Chondrocyte (in vitro differentiated cells): ENCODE data around the gene HLCS. TPM values are rescaled to one million over a fixed set of nuclear protein-coding genes. Genes with fewer than 3 reads are reported as not detected.

Source experiments
- DNase-seq: peaks from one replicate; pipeline ENCODE4 v3.0.0; 2021; ENCODE audit warnings: mixed read lengths, low spot score
- H3K27ac Mint-ChIP-seq: one replicate; pipeline ENCODE4 v1.8.0; 2021; ENCODE audit warnings: mild to moderate bottlenecking, moderate library complexity, mixed read lengths; ENCODE audit not compliant: unreplicated experiment
- H3K27me3 Mint-ChIP-seq: 2 replicates; pipeline ENCODE4 v1.8.0; 2021; ENCODE audit warnings: low read depth, mixed read lengths
- H3K36me3 Mint-ChIP-seq: 2 replicates; pipeline ENCODE4 v1.8.0; 2021; ENCODE audit warnings: low read depth, mixed read lengths
- H3K4me1 Mint-ChIP-seq: 2 replicates; pipeline ENCODE4 v1.8.0; 2021; ENCODE audit warnings: low read depth, mild to moderate bottlenecking, mixed read lengths
- H3K4me3 Mint-ChIP-seq: one replicate; pipeline ENCODE4 v1.8.0; 2021; ENCODE audit warnings: mild to moderate bottlenecking, moderate library complexity, mixed read lengths; ENCODE audit not compliant: unreplicated experiment
- H3K9me3 Mint-ChIP-seq: 2 replicates; pipeline ENCODE4 v1.8.0; 2021; ENCODE audit warnings: low read depth, mixed read lengths
- total RNA-seq: library from RNA; stranded (reverse); gene quantifications from 3 replicates; pipeline ENCODE4 v1.2.1, GENCODE V29; 2021
- TF ChIP-seq, protein P1 (sequence below): fragments of 200-600 bp; sonication (generic); IDR thresholded peaks from 2 replicates; pipeline ENCODE4 v1.5.0; 2021; ENCODE audit warnings: antibody characterized with exemption, mild to moderate bottlenecking, moderate library complexity

The HLCS gene
- total RNA-seq, 1 donor from 2014 or later = 30.4 TPM

DNA sequence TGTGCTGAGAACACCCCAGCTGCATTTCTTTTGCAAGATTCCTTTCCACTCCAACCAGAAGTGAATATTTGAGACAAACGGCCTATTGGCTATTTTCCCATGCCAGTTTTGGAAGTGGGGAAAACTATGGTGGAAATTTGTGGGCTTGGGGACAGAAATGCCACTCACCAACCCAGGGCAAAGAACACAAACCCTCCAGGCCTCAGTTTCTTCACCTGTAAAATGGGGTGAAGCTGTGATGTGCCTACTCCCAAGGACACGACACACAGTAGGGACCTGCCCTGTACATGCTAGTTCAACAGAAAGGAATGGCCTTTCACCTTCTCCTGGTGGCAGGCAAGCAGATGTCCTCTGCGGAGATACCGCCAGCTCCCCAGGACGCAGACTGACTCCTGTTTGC lies 221.0 kb downstream of the HLCS start:
- no peak for DNase-seq
- Mint-ChIP-seq H3K36me3 (no peaks in the 10 kb centered on the region), H3K4me1 (peaks cover 23% of the 10 kb centered on the region), H3K27me3 (no peaks in the 10 kb centered on the region), H3K4me3 (no peak overlapping the region), H3K27ac (no peak overlapping the region), H3K9me3 (no peaks in the 10 kb centered on the region)
- TF ChIP-seq, protein P1, sequence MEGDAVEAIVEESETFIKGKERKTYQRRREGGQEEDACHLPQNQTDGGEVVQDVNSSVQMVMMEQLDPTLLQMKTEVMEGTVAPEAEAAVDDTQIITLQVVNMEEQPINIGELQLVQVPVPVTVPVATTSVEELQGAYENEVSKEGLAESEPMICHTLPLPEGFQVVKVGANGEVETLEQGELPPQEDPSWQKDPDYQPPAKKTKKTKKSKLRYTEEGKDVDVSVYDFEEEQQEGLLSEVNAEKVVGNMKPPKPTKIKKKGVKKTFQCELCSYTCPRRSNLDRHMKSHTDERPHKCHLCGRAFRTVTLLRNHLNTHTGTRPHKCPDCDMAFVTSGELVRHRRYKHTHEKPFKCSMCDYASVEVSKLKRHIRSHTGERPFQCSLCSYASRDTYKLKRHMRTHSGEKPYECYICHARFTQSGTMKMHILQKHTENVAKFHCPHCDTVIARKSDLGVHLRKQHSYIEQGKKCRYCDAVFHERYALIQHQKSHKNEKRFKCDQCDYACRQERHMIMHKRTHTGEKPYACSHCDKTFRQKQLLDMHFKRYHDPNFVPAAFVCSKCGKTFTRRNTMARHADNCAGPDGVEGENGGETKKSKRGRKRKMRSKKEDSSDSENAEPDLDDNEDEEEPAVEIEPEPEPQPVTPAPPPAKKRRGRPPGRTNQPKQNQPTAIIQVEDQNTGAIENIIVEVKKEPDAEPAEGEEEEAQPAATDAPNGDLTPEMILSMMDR = no peak

DNA sequence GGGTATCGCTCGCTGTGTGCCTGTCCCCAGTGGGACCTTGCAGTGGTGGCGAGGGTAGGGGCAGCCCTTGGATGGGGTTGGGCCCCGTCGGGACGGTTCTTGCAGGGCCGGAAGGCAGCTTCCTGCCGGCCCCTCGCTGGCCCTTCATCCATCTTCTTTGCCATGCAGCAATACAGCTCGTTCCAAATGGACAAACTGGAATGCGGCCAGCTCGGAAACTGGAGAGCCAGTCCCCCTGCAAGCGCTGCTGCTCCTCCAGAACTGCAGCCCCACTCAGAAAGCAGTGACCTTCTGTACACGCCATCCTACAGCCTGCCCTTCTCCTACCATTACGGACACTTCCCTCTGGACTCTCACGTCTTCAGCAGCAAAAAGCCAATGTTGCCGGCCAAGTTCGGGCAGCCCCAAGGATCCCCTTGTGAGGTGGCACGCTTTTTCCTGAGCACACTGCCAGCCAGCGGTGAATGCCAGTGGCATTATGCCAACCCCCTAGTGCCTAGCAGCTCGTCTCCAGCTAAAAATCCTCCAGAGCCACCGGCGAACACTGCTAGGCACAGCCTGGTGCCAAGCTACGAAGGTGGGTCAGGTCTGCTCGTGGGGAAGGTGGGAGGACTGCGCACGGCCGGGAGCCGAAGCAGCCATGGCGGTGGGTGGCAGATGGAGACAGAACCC lies 221.8 kb downstream of the HLCS start:
- Mint-ChIP-seq H3K4me3 (no peak overlapping the region), H3K9me3 (no peaks in the 10 kb centered on the region), H3K36me3 (no peaks in the 10 kb centered on the region), H3K27me3 (no peaks in the 10 kb centered on the region), H3K27ac (no peak overlapping the region), H3K4me1 (peaks cover 15% of the 10 kb centered on the region)
- no peak for DNase-seq
- TF ChIP-seq, protein P1 = no peak

DNA sequence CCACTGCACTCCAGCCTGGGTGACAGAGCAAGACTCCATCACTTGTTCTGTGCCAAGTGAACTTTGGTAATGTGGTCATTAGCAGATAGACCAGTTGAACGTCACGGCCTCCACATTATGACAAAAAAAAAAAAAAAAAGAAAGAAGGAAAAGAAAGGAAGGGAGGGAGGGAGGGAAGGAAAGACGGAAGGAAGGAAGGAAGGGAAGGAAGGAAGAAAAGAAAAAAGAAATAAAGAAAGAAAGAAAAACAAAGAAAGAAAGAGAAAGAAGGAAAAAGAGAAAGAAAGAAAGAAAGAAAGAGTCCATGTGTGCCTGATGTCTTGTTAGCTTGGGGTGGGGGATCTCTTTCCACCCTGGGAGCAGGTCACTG lies 222.3 kb downstream of the HLCS start:
- no peaks in the 10 kb centered on the region for H3K27me3 Mint-ChIP-seq
- H3K27ac Mint-ChIP-seq = no peak overlapping the region

DNA sequence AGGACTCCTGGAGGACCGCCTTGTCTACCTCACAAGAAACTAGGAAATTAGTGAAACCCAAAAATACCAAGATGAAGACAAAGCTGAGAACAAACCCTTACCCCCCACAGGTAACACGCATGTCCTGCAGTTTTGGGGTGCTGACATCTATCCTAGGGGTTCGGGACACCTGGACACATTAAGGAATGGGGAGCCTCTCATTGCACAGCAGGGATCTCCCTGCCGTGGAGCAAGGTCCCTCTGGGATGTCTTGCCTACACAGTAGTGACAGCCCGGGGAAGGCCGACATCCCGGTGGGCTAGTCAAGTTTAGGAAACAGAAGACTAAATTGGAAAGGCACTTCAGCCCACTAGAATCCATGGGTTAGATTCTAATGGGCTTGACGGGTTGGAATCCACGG lies 223.0 kb downstream of the HLCS start:
- H3K9me3 Mint-ChIP-seq = no peaks in the 10 kb centered on the region
- DNase-seq = no peak
- no peak overlapping the region for H3K4me3 Mint-ChIP-seq
- TF ChIP-seq, protein P1 = no peak
- H3K27me3 Mint-ChIP-seq = no peaks in the 10 kb centered on the region
- H3K4me1 Mint-ChIP-seq = peaks cover 9% of the 10 kb centered on the region
- H3K27ac Mint-ChIP-seq = no peak overlapping the region
- no peaks in the 10 kb centered on the region for H3K36me3 Mint-ChIP-seq

More for the DNA sequence above, 222.3 kb downstream of the HLCS start:
- peaks cover 10% of the 10 kb centered on the region for H3K4me1 Mint-ChIP-seq
- TF ChIP-seq, protein P1 = no peak
- no peaks in the 10 kb centered on the region for H3K36me3 Mint-ChIP-seq
- H3K9me3 Mint-ChIP-seq = no peaks in the 10 kb centered on the region
- no peak for DNase-seq
- no peak overlapping the region for H3K4me3 Mint-ChIP-seq

DNA sequence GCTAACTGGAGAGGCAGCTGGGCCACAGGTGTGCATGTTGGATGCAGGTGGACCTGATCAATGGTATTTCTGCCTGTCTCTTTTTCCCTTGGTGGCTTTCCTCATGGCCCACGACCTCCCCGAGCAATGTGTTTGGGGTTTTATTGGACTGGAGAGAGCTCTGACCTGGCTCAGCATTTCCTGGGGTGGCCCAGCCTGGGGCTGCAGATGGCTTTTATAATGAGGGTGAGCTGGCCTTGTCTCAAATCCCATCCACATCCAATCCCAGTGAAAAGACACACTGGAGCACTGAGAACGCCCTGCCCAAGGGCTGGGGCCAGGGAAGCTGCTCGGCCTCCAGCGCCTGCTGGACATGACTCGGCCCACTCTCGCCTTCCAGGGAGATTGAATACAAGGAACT lies 223.5 kb downstream of the HLCS start:
- no peak for DNase-seq
- Mint-ChIP-seq H3K4me3 (no peak overlapping the region), H3K27ac (no peak overlapping the region), H3K36me3 (no peaks in the 10 kb centered on the region), H3K27me3 (no peaks in the 10 kb centered on the region), H3K9me3 (no peaks in the 10 kb centered on the region), H3K4me1 (peaks cover 6% of the 10 kb centered on the region)
- TF ChIP-seq, protein P1 = no peak
